Glutamatergic neuron (in vitro differentiated cells): ENCODE data around the gene STOML1. TPM values are rescaled to one million over a fixed set of nuclear protein-coding genes. Genes with fewer than 3 reads are reported as not detected.

Source experiments
- DNase-seq: peaks from one replicate; pipeline ENCODE4 v3.0.0; 2022
- H3K27ac Mint-ChIP-seq: one replicate; pipeline ENCODE4 v1.8.0; 2020; ENCODE audit warnings: mild to moderate bottlenecking, mixed read lengths, inconsistent platforms; ENCODE audit not compliant: unreplicated experiment
- H3K27me3 Mint-ChIP-seq: one replicate; pipeline ENCODE4 v1.8.0; 2020; ENCODE audit warnings: mild to moderate bottlenecking, moderate library complexity, mixed read lengths, inconsistent platforms; ENCODE audit not compliant: unreplicated experiment
- H3K36me3 Mint-ChIP-seq: one replicate; pipeline ENCODE4 v1.8.0; 2020; ENCODE audit warnings: mild to moderate bottlenecking, mixed read lengths, inconsistent platforms; ENCODE audit not compliant: unreplicated experiment
- H3K4me1 Mint-ChIP-seq: one replicate; pipeline ENCODE4 v1.8.0; 2020; ENCODE audit warnings: mild to moderate bottlenecking, low read depth, mixed read lengths, inconsistent platforms; ENCODE audit not compliant: unreplicated experiment
- H3K4me3 Mint-ChIP-seq: one replicate; pipeline ENCODE4 v1.8.0; 2020; ENCODE audit warnings: mild to moderate bottlenecking, mixed read lengths, inconsistent platforms; ENCODE audit not compliant: unreplicated experiment
- H3K9me3 Mint-ChIP-seq: one replicate; pipeline ENCODE4 v1.8.0; 2020; ENCODE audit warnings: mild to moderate bottlenecking, moderate library complexity, mixed read lengths, inconsistent platforms; ENCODE audit not compliant: unreplicated experiment
- CTCF ChIP-seq: fragments of 200-600 bp; sonication (generic); IDR thresholded peaks from one replicate; pipeline ENCODE4 v1.5.0; 2021; ENCODE audit not compliant: partially characterized antibody, unreplicated experiment
- total RNA-seq: library from RNA; stranded (reverse); fragmentation: NEBNext Ultra II Directional; extraction: Animal tissue kit (Norgen Biotek cat#: 25700); gene quantifications from one replicate; pipeline ENCODE4 v1.2.1, GENCODE V29; 2021; ENCODE audit not compliant: unreplicated experiment

The STOML1 gene
- total RNA-seq, 1 donor from 2014 or later, result 19.5 TPM

DNA sequence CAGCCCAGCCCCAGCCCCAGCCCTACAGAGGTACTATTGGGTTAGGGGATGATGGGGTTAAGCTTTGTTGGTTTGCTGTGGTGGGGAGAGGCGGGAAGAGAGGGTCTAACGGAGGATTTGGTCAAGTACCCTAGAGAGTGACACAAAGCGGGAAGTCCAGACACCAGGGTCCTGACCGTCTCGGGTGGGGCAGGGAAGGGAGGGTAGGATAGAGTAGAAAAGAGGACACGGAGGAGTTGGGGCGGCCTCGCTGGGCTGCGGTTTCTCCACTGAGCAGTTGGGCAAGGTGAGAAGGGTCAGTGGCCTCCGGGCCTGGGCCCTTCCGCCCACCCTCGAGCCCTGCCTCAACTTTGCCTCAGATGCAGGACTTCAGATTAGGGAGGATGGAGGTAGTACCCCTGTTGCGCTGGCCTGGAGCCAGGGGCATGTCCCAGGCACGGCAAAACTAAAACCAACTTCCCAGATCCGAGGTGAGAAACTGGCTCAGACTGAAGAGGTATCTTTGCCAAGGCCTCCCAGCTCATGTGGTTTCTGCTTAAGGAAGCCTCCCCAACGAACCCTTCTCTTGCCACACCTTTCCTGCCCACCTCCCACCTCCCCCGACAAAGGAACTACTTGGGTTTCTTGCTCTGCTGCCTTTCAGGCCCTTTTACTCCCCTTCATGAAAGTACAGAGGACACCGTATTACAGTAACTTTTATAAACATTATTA is 3.0 kb upstream of the STOML1 start:
- Mint-ChIP-seq H3K27me3 (peaks cover 5% of the 10 kb centered on the region), H3K9me3 (peaks cover 1% of the 10 kb centered on the region), H3K27ac (no peak overlapping the region), H3K4me3 (peak overlapping the region; percentile 98), H3K4me1 (peaks cover 8% of the 10 kb centered on the region), H3K36me3 (no peaks in the 10 kb centered on the region)
- DNase-seq, result no peak
- no peak for TF ChIP-seq CTCF

- Mint-ChIP-seq H3K36me3 (no peaks in the 10 kb centered on the region), H3K27me3 (peaks cover 5% of the 10 kb centered on the region), H3K4me1 (peaks cover 8% of the 10 kb centered on the region), H3K27ac (peak within 1 kb of the TSS; percentile 95), H3K4me3 (peak within 1 kb of the TSS; percentile 98), H3K9me3 (peaks cover 1% of the 10 kb centered on the region)
- peak; percentile 93 for DNase-seq
- no peak for TF ChIP-seq CTCF
These were observed 2.4 kb upstream of the STOML1 start, which contains the start of gene PML for GRCh38 chr15:73994413-73994883. Gene PML, plus strand, starts transcription at chr15:73994716. Its CDS starts 97 bp downstream, at chr15:73994813.

GRCh38 chr15:73993211-73993994 is 1.3 kb upstream of the STOML1 start:
- H3K27ac Mint-ChIP-seq, result peak overlapping the region; percentile 95
- TF ChIP-seq CTCF, result no peak

DNA sequence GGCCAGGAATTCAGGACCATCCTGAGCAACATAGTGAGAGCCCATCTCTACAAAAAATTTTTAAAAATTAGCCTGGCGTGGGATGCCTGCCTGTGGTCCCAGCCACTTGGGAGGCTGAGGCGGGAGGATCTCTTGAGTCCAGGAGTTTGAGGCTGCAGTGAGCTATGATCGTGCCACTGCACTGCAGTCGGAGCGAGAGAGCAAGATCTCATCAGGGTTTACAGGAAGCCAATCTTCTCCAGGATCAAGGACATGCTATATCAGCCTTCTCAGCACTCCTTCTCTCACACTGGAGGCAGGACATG is 451 bp upstream of the STOML1 start:
- DNase-seq, result no peak
- Mint-ChIP-seq H3K9me3 (peaks cover 1% of the 10 kb centered on the region), H3K27ac (no peak overlapping the region), H3K4me3 (peak overlapping the region; percentile 55), H3K4me1 (peaks cover 8% of the 10 kb centered on the region), H3K36me3 (no peaks in the 10 kb centered on the region), H3K27me3 (peaks cover 5% of the 10 kb centered on the region)
- no peak for TF ChIP-seq CTCF

More at GRCh38 chr15:73993211-73993994, 1.3 kb upstream of the STOML1 start:
- Mint-ChIP-seq H3K27me3 (peaks cover 5% of the 10 kb centered on the region), H3K36me3 (no peaks in the 10 kb centered on the region), H3K4me3 (peak overlapping the region; percentile 98), H3K9me3 (peaks cover 1% of the 10 kb centered on the region), H3K4me1 (peaks cover 8% of the 10 kb centered on the region)
- no peak for DNase-seq

GRCh38 chr15:73991260-73991659 is 835 bp downstream of the STOML1 start:
- no peak for TF ChIP-seq CTCF
- DNase-seq, result no peak
- Mint-ChIP-seq H3K36me3 (no peaks in the 10 kb centered on the region), H3K4me3 (peak overlapping the region; percentile 87), H3K4me1 (peaks cover 8% of the 10 kb centered on the region), H3K9me3 (peaks cover 1% of the 10 kb centered on the region), H3K27ac (no peak overlapping the region), H3K27me3 (peaks cover 7% of the 10 kb centered on the region)
